Right lobe of liver (tissue), 6 donors: ENCODE measurements around the gene AURKAIP1. TPM values are rescaled to one million over a fixed set of nuclear protein-coding genes. Genes with fewer than 3 reads are reported as not detected.

ENCODE experiments used
- ATAC-seq, 4 donors: fragments of 200-7000 bp; cut with Tn5 transposase; one replicate each; pipeline ENCODE4 v1.9.1; 2020; ENCODE audit warnings: mild to moderate bottlenecking in 4 of 4, moderate library complexity in 4 of 4
- DNase-seq, 3 donors: peaks; one replicate each; pipeline ENCODE4 v3.0.0-alpha.2; 2020
- H3K27ac ChIP-seq, 3 donors: fragments of 200-600 bp; one replicate each; pipeline ENCODE4 v1.8.0; 2022
- H3K27me3 ChIP-seq, 2 donors: fragments of 200-600 bp; one replicate each; pipeline ENCODE4 v1.8.0; 2022
- H3K36me3 ChIP-seq, 4 donors: fragments of 200-600 bp; sonication (generic) in 1 of 4; one replicate each; pipeline versions ENCODE4 v1.5.1 to v1.8.0; 2017 to 2022; ENCODE audit warnings: control low read depth in 1 of 4
- H3K4me1 ChIP-seq, 4 donors: fragments of 200-600 bp; sonication (generic) in 1 of 4; one replicate each; pipeline versions ENCODE4 v1.5.1 to v1.8.0; 2017 to 2022; ENCODE audit warnings: control low read depth in 1 of 4
- H3K4me3 ChIP-seq, 3 donors: fragments of 200-600 bp; one replicate each; pipeline ENCODE4 v1.8.0; 2022
- H3K9me3 ChIP-seq, 4 donors: fragments of 200-600 bp; sonication (generic) in 1 of 4; one replicate each; pipeline versions ENCODE4 v1.5.1 to v1.8.0; 2017 to 2022; ENCODE audit warnings: control low read depth in 1 of 4
- POLR2A ChIP-seq: fragments of 450-650 bp; IDR thresholded peaks from one replicate; pipeline ENCODE4 v1.6.1; 2017; ENCODE audit warnings: antibody characterized with exemption, mild to moderate bottlenecking
- WGBS: methylation state at CpG from one replicate; pipeline ENCODE4 v1.1.6; 2018; ENCODE audit warnings: low coverage, low lambda C conversion rate; ENCODE audit not compliant: insufficient coverage; ENCODE audit errors: missing lambda C conversion rate; 5-methylcytosine and 5-hydroxymethylcytosine counted together
- intact Hi-C, 2 donors: fragments of 100-400 bp; cut with DNase I; formaldehyde crosslinking; loops; one replicate each; pipeline versions ENCODE4 v1.11.2 to v1.14.1; 2022
- total RNA-seq, 6 experiments: library from RNA; depleted of rRNA in 2 of 6; stranded (reverse); fragments of >200 nt in 2 of 6; fragmentation: NEBNext Ultra II Directional in 3 of 6; extraction: Animal tissue kit (Norgen Biotek cat#: 25700) in 3 of 6; gene quantifications; one replicate each; pipeline versions ENCODE4 v1.1.0 to v1.2.4, GENCODE V29; 2016 to 2023
- TF ChIP-seq, protein P1 (sequence below), 4 donors: fragments of 200-600 bp in 3 of 4; fragments of 450-650 bp in 1 of 4; IDR thresholded peaks; one replicate each; pipeline versions ENCODE4 v1.5.1 to v1.8.0; 2016 to 2022; ENCODE audit warnings: antibody characterized with exemption in 4 of 4, mild to moderate bottlenecking in 2 of 4
- donor health status: DM: no; HTN: yes; CAD: no.
- donor health status: DM: no; HTN: no; CAD: no.
- donor health status: DM: no; HTN: no; CAD: no.
- donor health status: DM: no; HTN: yes; CAD: no.
- donor health status: DM: no; HTN: yes; CAD: no.

Gene AURKAIP1
- total RNA-seq, 6 experiments from 2014 or later = 70.0 to 140 (median 104) TPM

DNA sequence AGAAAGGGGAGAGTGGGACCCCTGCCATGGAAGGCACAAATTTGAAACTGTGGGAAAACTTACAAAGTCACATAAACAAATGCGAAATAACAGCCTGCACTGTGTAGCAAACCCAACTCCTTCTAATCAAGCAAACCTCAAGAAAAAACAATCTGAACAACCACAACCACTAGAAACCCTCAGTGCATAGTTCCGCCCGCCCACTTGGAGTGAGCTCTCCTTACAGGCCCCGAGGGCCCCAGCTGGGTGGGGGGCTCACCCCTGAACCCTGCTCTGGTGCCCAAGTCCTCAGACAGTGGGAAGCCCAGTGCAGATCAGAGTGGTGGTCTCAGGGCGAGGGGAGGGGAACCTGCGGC lies 15.7 kb downstream of the AURKAIP1 start:
- intact Hi-C loops = no loop called here
- TF ChIP-seq, protein P1, sequence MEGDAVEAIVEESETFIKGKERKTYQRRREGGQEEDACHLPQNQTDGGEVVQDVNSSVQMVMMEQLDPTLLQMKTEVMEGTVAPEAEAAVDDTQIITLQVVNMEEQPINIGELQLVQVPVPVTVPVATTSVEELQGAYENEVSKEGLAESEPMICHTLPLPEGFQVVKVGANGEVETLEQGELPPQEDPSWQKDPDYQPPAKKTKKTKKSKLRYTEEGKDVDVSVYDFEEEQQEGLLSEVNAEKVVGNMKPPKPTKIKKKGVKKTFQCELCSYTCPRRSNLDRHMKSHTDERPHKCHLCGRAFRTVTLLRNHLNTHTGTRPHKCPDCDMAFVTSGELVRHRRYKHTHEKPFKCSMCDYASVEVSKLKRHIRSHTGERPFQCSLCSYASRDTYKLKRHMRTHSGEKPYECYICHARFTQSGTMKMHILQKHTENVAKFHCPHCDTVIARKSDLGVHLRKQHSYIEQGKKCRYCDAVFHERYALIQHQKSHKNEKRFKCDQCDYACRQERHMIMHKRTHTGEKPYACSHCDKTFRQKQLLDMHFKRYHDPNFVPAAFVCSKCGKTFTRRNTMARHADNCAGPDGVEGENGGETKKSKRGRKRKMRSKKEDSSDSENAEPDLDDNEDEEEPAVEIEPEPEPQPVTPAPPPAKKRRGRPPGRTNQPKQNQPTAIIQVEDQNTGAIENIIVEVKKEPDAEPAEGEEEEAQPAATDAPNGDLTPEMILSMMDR (IDR thresholded peaks at IDR 0.05) = no peak
- no peak for TF ChIP-seq POLR2A
- no peaks in the 10 kb centered on the region for H3K36me3 ChIP-seq
- ATAC-seq = no peak
- WGBS = 48% methylated on average over 4 of the region's 6 CpGs
- H3K27me3 ChIP-seq = peaks cover 0 to 4% of the 10 kb centered on the region in 2 donors
- no peaks in the 10 kb centered on the region for H3K9me3 ChIP-seq
- H3K4me3 ChIP-seq = no peak overlapping the region
- no peak overlapping the region for H3K27ac ChIP-seq
- no peaks in the 10 kb centered on the region for H3K4me1 ChIP-seq
- DNase-seq = no peak

DNA sequence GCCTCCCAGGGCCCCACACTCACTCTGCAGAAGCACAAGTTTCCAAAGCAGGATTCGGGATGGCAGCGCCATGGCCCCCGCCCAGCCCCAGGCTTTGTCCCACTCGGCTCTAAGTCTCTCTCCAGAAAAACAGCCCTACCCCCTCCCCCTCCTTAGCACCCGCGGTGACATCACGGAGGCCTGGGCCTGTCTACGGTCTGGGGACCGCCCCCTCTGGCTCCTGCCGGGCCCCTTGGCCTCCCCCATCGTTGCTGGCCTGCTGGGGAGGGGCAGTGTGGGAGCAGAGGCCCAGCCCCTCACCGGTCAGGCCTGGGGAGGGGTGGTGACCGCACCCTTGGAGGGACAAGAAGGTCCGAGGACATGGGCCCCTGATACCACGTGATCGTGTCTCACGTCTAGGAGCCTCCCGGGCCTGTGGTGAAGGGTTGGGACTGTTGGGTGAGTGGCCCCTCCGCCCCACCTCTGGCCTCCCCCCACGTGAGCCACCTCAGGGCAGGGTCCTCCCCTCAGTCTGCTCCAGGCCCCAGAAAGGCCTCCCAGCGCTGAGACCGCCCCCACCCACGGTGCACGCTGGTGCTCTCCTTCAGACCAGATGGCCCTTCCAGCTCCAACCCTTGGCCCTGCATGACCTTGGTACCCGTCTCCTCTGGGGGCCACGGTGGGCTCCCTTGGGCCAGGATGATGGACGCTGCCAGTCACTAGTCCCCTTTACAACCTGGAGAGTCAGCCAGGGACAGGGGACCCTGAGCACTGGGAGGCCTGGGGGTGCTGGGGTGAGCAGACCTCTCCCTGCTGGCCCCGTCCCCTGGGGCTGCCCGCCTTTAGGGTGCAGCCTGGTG lies 16.4 kb downstream of the AURKAIP1 start, which contains the start of gene MXRA8:
TSS of gene MXRA8 (minus strand) at position 123 of the 839 bp plus-strand sequence. CDS start at position 72, 51 bp downstream.
- H3K27ac ChIP-seq = peak within 1 kb of the TSS; percentile 33 to 47 (median 43)
- H3K9me3 ChIP-seq = no peaks in the 10 kb centered on the region
- peaks cover 0 to 5% of the 10 kb centered on the region in 2 donors for H3K27me3 ChIP-seq
- peak within 1 kb of the TSS; percentile 11 to 27 (median 14) for H3K4me3 ChIP-seq
- WGBS = 31% methylated on average over 6 of the region's 29 CpGs
- no peaks in the 10 kb centered on the region for H3K36me3 ChIP-seq
- DNase-seq (peak in 1 of 3 donors; percentile 26), ATAC-seq (peak in 2 of 4 donors; percentile 15 to 19)
- no peak for TF ChIP-seq POLR2A
- TF ChIP-seq, protein P1 (IDR thresholded peaks at IDR 0.05) = no peak
- no peaks in the 10 kb centered on the region for H3K4me1 ChIP-seq
- intact Hi-C loops = no loop called here

DNA sequence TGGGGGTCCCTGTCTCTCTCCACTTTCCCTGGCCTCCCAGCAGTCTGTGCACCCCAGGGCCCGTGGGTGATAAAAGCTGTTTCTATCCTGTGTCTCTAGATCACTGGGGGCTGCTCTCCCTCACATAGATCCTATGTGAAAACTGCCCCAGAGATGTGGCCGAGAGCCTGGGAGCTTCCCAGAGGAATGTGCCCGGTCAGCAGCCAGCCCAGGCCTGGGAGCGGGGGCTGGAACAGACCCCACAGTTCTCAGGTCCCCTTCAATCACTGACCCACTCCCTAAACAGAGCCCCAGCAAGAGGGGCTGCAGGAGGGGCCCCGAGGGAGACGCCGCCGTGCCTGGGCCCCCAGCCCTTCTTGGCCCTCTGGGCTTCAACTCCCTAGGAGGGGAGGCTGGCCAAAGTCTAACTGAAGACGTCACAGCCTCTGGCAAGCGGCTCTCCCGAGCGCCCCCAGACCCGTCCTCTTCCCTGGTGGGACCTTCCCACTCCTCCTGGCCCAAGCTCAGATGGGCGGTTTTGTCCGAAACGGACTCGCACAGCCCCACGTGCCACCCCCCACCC lies 17.1 kb downstream of the AURKAIP1 start:
- TF ChIP-seq, protein P1 (IDR thresholded peaks at IDR 0.05) = no peak
- no peak for TF ChIP-seq POLR2A
- H3K36me3 ChIP-seq = no peaks in the 10 kb centered on the region
- H3K4me1 ChIP-seq = no peaks in the 10 kb centered on the region
- ATAC-seq (no peak), DNase-seq (peak in 1 of 3 donors; percentile 17)
- no peaks in the 10 kb centered on the region for H3K9me3 ChIP-seq
- H3K27me3 ChIP-seq = peaks cover 0 to 5% of the 10 kb centered on the region in 2 donors
- H3K27ac ChIP-seq = peak overlapping the region; percentile 33 to 47 (median 43)
- WGBS = 57% methylated on average over 1 of the region's 18 CpGs
- intact Hi-C loops = no loop called here
- peak overlapping the region; percentile 11 to 27 (median 14) for H3K4me3 ChIP-seq

DNA sequence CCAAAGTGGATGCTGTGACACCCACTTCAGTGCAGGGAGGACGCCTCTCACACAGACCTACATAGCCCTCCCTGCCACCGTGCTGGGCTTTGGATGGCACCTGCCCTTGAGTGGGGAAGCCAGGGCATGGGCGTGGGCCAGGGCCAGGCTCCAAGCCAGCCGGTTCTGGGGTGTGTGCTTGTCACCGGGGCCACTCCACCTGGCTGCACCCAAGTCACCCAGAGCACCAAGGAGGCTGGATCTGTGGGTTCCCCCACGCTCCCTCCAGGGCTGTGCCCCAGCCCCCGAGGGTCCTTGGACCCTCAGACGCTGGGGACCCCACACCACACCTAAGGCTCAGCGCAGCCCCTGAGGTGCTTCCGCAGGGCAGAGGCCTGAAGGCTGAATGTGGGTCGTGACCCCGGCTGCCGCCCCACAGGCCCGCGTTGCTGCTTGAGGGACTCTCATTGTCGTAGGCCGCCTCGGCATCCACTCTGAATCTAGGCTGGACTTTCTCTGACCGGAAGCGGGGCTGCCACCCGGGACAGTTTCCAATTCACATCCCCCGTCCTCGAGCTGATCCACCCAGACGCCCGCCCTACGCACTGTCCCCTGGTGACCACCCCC lies 18.1 kb downstream of the AURKAIP1 start:
- WGBS = no CpG with 5 or more reads among the region's 26 CpGs
- TF ChIP-seq, protein P1 (IDR thresholded peaks at IDR 0.05) = no peak
- no peak for TF ChIP-seq POLR2A
- Histone ChIP-seq H3K9me3 (no peaks in the 10 kb centered on the region), H3K4me1 (no peaks in the 10 kb centered on the region), H3K4me3 (no peak overlapping the region), H3K36me3 (no peaks in the 10 kb centered on the region), H3K27ac (no peak overlapping the region), H3K27me3 (peaks cover 0 to 5% of the 10 kb centered on the region in 2 donors)
- DNase-seq = peak in 1 of 3 donors; percentile 21
- intact Hi-C loops = no loop called here
- ATAC-seq = no peak
